Neural progenitor cell (in vitro differentiated cells): ENCODE data around the gene SLC17A9. TPM values are rescaled to one million over a fixed set of nuclear protein-coding genes. Genes with fewer than 3 reads are reported as not detected.
"Not testable (repeated sequence)": the region's sequence is repeated elsewhere in the genome, so short reads cannot be mapped to it uniquely, and the experiment has no call there.

ENCODE experiments used
- DNase-seq: peaks from one replicate; pipeline ENCODE4 v3.0.0-alpha.2; 2016; ENCODE audit warnings: low spot score
- H2AFZ ChIP-seq: fragments of 200-600 bp; sonication (generic); replicated peaks from 2 replicates; pipeline ENCODE4 v1.6.1; 2016; ENCODE audit warnings: antibody characterized with exemption
- H3F3A ChIP-seq: fragments of 200-600 bp; sonication (generic); 2 replicates; pipeline ENCODE4 v1.6.1; 2016; ENCODE audit warnings: antibody characterized with exemption, low read depth
- H3K27ac ChIP-seq: fragments of 200-600 bp; sonication (generic); 2 replicates; pipeline ENCODE4 v1.5.1; 2016; ENCODE audit warnings: mild to moderate bottlenecking
- H3K27me3 ChIP-seq: fragments of 200-600 bp; sonication (generic); 2 replicates; pipeline ENCODE4 v1.6.1; 2016; ENCODE audit warnings: mild to moderate bottlenecking, moderate library complexity
- H3K36me3 ChIP-seq: fragments of 200-600 bp; sonication (generic); 2 replicates; pipeline ENCODE4 v1.5.1; 2016
- H3K4me1 ChIP-seq: fragments of 200-600 bp; sonication (generic); 2 replicates; pipeline ENCODE4 v1.6.1; 2016; ENCODE audit warnings: mixed run types
- H3K4me2 ChIP-seq: fragments of 200-600 bp; sonication (generic); 2 replicates; pipeline ENCODE4 v1.6.1; 2016
- H3K4me3 ChIP-seq: fragments of 200-600 bp; sonication (generic); 2 replicates; pipeline ENCODE4 v1.5.1; 2016
- H3K79me2 ChIP-seq: fragments of 200-600 bp; sonication (generic); 2 replicates; pipeline ENCODE4 v1.6.1; 2016; ENCODE audit warnings: low read depth
- H3K9ac ChIP-seq: fragments of 200-600 bp; sonication (generic); 2 replicates; pipeline ENCODE4 v1.6.1; 2016
- H3K9me3 ChIP-seq: fragments of 200-600 bp; sonication (generic); 2 replicates; pipeline ENCODE4 v1.5.1; 2016; ENCODE audit warnings: low read depth
- H4K20me1 ChIP-seq: fragments of 200-600 bp; sonication (generic); 2 replicates; pipeline ENCODE4 v1.6.1; 2016; ENCODE audit warnings: low read depth
- H3K27ac Mint-ChIP-seq: 3 replicates; pipeline ENCODE4 v1.8.0; 2021; ENCODE audit warnings: mixed read lengths
- H3K27me3 Mint-ChIP-seq: 2 replicates; pipeline ENCODE4 v1.8.0; 2022; ENCODE audit warnings: low read depth, mild to moderate bottlenecking, inconsistent platforms, moderate library complexity, mixed read lengths; ENCODE audit not compliant: insufficient read depth
- H3K36me3 Mint-ChIP-seq: 3 replicates; pipeline ENCODE4 v1.8.0; 2021; ENCODE audit warnings: mixed read lengths
- H3K4me1 Mint-ChIP-seq: 3 replicates; pipeline ENCODE4 v1.8.0; 2021; ENCODE audit warnings: mixed read lengths
- H3K4me3 Mint-ChIP-seq: 3 replicates; pipeline ENCODE4 v1.8.0; 2021; ENCODE audit warnings: mild to moderate bottlenecking, moderate library complexity, mixed read lengths
- H3K9me3 Mint-ChIP-seq: 3 replicates; pipeline ENCODE4 v1.8.0; 2020; ENCODE audit warnings: mixed read lengths
- EZH2 ChIP-seq: fragments of 200-600 bp; sonication (generic); IDR thresholded peaks from 2 replicates; pipeline ENCODE4 v1.6.1; 2017; ENCODE audit warnings: antibody characterized with exemption, mild to moderate bottlenecking, moderate library complexity
- EZH2phosphoT487 ChIP-seq: fragments of 200-600 bp; sonication (generic); IDR thresholded peaks from 2 replicates; pipeline ENCODE4 v1.6.1; 2017; ENCODE audit warnings: antibody characterized with exemption
- total RNA-seq: library from RNA; depleted of rRNA; stranded (reverse); fragments of >200 nt; gene quantifications from 2 replicates; pipeline ENCODE4 v1.2.3, GENCODE V29; 2015; ENCODE audit warnings: low replicate concordance
- TF ChIP-seq, protein P1 (sequence below): fragments of 200-600 bp; sonication (generic); IDR thresholded peaks from 2 replicates; pipeline ENCODE4 v1.5.1; 2017; ENCODE audit warnings: antibody characterized with exemption, mild to moderate bottlenecking

SLC17A9 gene
- total RNA-seq, 1 donor from 2014 or later = 0.17 TPM

- peaks cover 15% of the 10 kb centered on the region for H3F3A ChIP-seq
These were observed 6.0 kb downstream of the SLC17A9 start for GRCh38 chr20:62958388-62959100.

GRCh38 chr20:62959101-62959971, 6.8 kb downstream of the SLC17A9 start:
- Mint-ChIP-seq H3K4me3 (peak overlapping the region; percentile 55), H3K4me1 (peaks cover 11% of the 10 kb centered on the region), H3K27me3 (peaks cover 6% of the 10 kb centered on the region), H3K9me3 (no peaks in the 10 kb centered on the region), H3K36me3 (no peaks in the 10 kb centered on the region), H3K27ac (peak overlapping the region; percentile 81)
- H3K9ac ChIP-seq = no peak overlapping the region
- H3K27me3 ChIP-seq = no peaks in the 10 kb centered on the region
- H2AFZ ChIP-seq = no peak overlapping the region
- H3K4me3 ChIP-seq = no peak overlapping the region
- no peak for DNase-seq
- H3K9me3 ChIP-seq = no peaks in the 10 kb centered on the region
- TF ChIP-seq EZH2 (no peak), EZH2phosphoT487 (no peak)
- TF ChIP-seq, protein P1, sequence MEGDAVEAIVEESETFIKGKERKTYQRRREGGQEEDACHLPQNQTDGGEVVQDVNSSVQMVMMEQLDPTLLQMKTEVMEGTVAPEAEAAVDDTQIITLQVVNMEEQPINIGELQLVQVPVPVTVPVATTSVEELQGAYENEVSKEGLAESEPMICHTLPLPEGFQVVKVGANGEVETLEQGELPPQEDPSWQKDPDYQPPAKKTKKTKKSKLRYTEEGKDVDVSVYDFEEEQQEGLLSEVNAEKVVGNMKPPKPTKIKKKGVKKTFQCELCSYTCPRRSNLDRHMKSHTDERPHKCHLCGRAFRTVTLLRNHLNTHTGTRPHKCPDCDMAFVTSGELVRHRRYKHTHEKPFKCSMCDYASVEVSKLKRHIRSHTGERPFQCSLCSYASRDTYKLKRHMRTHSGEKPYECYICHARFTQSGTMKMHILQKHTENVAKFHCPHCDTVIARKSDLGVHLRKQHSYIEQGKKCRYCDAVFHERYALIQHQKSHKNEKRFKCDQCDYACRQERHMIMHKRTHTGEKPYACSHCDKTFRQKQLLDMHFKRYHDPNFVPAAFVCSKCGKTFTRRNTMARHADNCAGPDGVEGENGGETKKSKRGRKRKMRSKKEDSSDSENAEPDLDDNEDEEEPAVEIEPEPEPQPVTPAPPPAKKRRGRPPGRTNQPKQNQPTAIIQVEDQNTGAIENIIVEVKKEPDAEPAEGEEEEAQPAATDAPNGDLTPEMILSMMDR = no peak
- no peaks in the 10 kb centered on the region for H4K20me1 ChIP-seq
- H3K4me2 ChIP-seq = no peak overlapping the region
- no peaks in the 10 kb centered on the region for H3K79me2 ChIP-seq
- H3K27ac ChIP-seq = no peak overlapping the region
- H3K36me3 ChIP-seq = no peaks in the 10 kb centered on the region
- peaks cover 3% of the 10 kb centered on the region for H3K4me1 ChIP-seq
- H3F3A ChIP-seq = peaks cover 7% of the 10 kb centered on the region

More at GRCh38 chr20:62958388-62959100, 6.0 kb downstream of the SLC17A9 start:
- Histone ChIP-seq H3K36me3 (no peaks in the 10 kb centered on the region), H3K27me3 (no peaks in the 10 kb centered on the region), H3K4me3 (no peak overlapping the region), H4K20me1 (no peaks in the 10 kb centered on the region), H3K4me1 (peaks cover 11% of the 10 kb centered on the region), H3K9ac (no peak overlapping the region), H3K27ac (no peak overlapping the region), H3K4me2 (no peak overlapping the region), H3K79me2 (no peaks in the 10 kb centered on the region), H3K9me3 (no peaks in the 10 kb centered on the region), H2AFZ (no peak overlapping the region)
- no peak for DNase-seq
- H3K9me3 Mint-ChIP-seq = no peaks in the 10 kb centered on the region
- H3K27me3 Mint-ChIP-seq = peaks cover 6% of the 10 kb centered on the region
- peaks cover 19% of the 10 kb centered on the region for H3K4me1 Mint-ChIP-seq
- H3K4me3 Mint-ChIP-seq = no peak overlapping the region
- TF ChIP-seq EZH2 (no peak), EZH2phosphoT487 (no peak)
- TF ChIP-seq, protein P1 = no peak
- H3K36me3 Mint-ChIP-seq = no peaks in the 10 kb centered on the region
- no peak overlapping the region for H3K27ac Mint-ChIP-seq

- H3K4me3 Mint-ChIP-seq = peak overlapping the region; percentile 55
- Histone ChIP-seq H3K79me2 (no peaks in the 10 kb centered on the region), H3K4me3 (no peak overlapping the region), H3K4me1 (no peaks in the 10 kb centered on the region), H3K4me2 (no peak overlapping the region), H3K27ac (no peak overlapping the region), H3K27me3 (no peaks in the 10 kb centered on the region), H2AFZ (no peak overlapping the region), H4K20me1 (no peaks in the 10 kb centered on the region), H3F3A (no peaks in the 10 kb centered on the region), H3K36me3 (no peaks in the 10 kb centered on the region), H3K9ac (no peak overlapping the region), H3K9me3 (no peaks in the 10 kb centered on the region)
- peak overlapping the region; percentile 81 for H3K27ac Mint-ChIP-seq
- H3K27me3 Mint-ChIP-seq = peaks cover 6% of the 10 kb centered on the region
- no peak for DNase-seq
- no peaks in the 10 kb centered on the region for H3K9me3 Mint-ChIP-seq
- H3K4me1 Mint-ChIP-seq = peaks cover 8% of the 10 kb centered on the region
- TF ChIP-seq, protein P1 = no peak
- no peak for TF ChIP-seq EZH2
- no peak for TF ChIP-seq EZH2phosphoT487
- no peaks in the 10 kb centered on the region for H3K36me3 Mint-ChIP-seq
These were observed 7.5 kb downstream of the SLC17A9 start for GRCh38 chr20:62959998-62960436.

GRCh38 chr20:62960446-62961309, 8.2 kb downstream of the SLC17A9 start:
- H3K79me2 ChIP-seq, H3K27me3 Mint-ChIP-seq, H3F3A ChIP-seq, H3K4me1 ChIP-seq, H3K4me3 ChIP-seq, H3K27ac Mint-ChIP-seq, H3K36me3 Mint-ChIP-seq, H3K27ac ChIP-seq, H2AFZ ChIP-seq, H3K9me3 Mint-ChIP-seq, H3K9me3 ChIP-seq, H4K20me1 ChIP-seq, DNase-seq, H3K9ac ChIP-seq, H3K4me1 Mint-ChIP-seq, H3K36me3 ChIP-seq, H3K4me3 Mint-ChIP-seq, H3K27me3 ChIP-seq, H3K4me2 ChIP-seq: not testable (repeated sequence)
